Measurements from ENCODE around the gene TPX2.

TPX2 gene

DNA sequence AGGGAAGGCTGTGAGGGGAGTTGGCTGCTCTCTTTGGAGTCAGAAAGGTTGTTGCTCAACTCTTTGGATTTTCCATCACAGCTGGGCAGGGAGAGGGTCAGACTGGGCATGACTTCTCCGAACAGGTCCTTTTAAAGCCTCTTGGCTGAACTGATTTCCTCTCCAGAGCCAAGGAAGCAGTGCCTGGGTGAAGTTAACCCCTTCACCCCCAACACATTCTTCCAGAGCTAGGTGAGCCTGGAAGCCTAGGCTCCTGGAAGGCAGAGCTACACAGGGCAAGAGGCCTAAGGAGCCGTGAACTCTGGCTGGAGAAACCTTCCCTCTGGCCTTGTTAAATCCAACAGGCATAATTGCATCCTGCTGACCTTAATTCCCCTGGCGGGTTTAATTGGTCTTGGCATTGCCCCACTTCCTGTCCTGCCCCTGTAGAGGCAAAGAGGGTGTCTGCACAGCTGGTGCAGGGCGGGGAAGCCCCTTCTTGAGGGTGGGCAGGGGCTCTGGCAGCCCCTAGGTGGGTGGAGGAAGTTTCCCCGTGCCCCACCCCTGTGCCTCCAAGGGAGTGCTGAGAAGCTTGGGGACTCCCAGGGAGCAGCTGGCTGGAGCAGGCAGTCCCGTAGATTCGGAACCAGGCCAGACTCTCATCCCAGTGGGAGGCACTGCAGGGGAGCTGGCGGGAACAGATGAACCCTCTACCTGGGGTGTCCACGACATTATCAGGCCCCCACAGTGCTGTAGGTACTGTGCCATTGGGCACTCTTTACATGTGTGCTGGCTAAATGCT, 76.5 kb downstream of the TPX2 start:
- Histone ChIP-seq H3K27ac (ENCODE audit: insufficient read depth, low read depth, low read length, poor library complexity, severe bottlenecking) (no peak overlapping the region), H3K36me3 (ENCODE audit: control insufficient read depth, insufficient read depth, low read length) (no peaks in the 10 kb centered on the region), H3K4me3 (ENCODE audit: insufficient read depth, low read depth, low read length) (no peak overlapping the region), H3K9me3 (ENCODE audit: control insufficient read depth, low read length) (no peaks in the 10 kb centered on the region), H3K4me1 (ENCODE audit: control insufficient read depth, insufficient read depth, low read length) (peaks cover 10% of the 10 kb centered on the region), H3K27me3 (ENCODE audit: control insufficient read depth, insufficient read depth, low read length, poor library complexity, severe bottlenecking) (no peaks in the 10 kb centered on the region)
- 67 to 68% methylated on average over 9 of the region's 9 CpGs for WGBS, 2 experiments

DNA sequence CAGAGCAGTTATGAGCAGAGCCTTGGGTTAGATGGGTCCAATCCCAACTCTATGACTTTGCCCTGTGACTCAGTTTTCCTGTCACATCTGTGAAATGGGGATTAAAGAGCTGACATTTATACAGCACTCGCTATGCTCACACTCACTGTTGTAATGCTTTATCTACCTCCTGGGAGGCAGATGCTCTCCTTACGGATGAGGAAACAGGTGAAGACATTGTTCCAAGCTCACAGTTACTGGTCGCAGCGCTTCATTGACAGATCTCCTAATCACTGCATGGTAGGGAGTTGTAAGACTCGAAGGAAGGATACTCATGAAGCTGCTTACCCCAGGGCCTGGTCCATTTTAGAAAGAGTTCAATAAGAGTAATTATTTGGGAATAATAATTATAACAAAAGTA, 77.1 kb downstream of the TPX2 start:
- peaks cover 10% of the 10 kb centered on the region for H3K4me1 ChIP-seq (ENCODE audit: control insufficient read depth, insufficient read depth, low read length)
- H3K36me3 ChIP-seq (ENCODE audit: control insufficient read depth, insufficient read depth, low read length), result no peaks in the 10 kb centered on the region
- no peak overlapping the region for H3K4me3 ChIP-seq (ENCODE audit: insufficient read depth, low read depth, low read length)
- WGBS, 2 experiments, result 90 to 94% methylated on average over 5 of the region's 5 CpGs
- no peaks in the 10 kb centered on the region for H3K27me3 ChIP-seq (ENCODE audit: control insufficient read depth, insufficient read depth, low read length, poor library complexity, severe bottlenecking)
- H3K27ac ChIP-seq (ENCODE audit: insufficient read depth, low read depth, low read length, poor library complexity, severe bottlenecking), result no peak overlapping the region
- H3K9me3 ChIP-seq (ENCODE audit: control insufficient read depth, low read length), result no peaks in the 10 kb centered on the region

DNA sequence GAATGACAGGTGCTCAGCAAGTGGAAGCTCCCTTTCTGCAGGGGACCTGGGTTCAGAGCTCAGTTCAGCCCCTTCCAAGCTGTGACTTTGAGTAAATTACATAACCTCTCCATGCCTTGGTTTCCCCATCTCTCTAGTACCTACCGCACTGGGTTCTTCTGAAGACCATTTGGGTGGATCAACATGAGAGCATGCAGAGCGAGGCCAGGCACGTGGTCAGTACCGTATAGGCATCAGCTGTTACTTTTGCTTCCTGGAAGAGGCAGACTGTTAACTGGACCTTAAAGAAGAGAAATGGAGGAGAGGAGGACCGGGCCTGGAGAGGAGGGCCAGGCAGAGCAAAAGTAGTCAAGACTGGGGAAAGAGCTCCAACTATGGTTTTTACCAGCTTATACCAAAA, 78.4 kb downstream of the TPX2 start:
- Histone ChIP-seq H3K27ac (ENCODE audit: insufficient read depth, low read depth, low read length, poor library complexity, severe bottlenecking) (no peak overlapping the region), H3K9me3 (ENCODE audit: control insufficient read depth, low read length) (no peaks in the 10 kb centered on the region), H3K27me3 (ENCODE audit: control insufficient read depth, insufficient read depth, low read length, poor library complexity, severe bottlenecking) (no peaks in the 10 kb centered on the region), H3K4me3 (ENCODE audit: insufficient read depth, low read depth, low read length) (no peak overlapping the region), H3K4me1 (ENCODE audit: control insufficient read depth, insufficient read depth, low read length) (peaks cover 10% of the 10 kb centered on the region), H3K36me3 (ENCODE audit: control insufficient read depth, insufficient read depth, low read length) (no peaks in the 10 kb centered on the region)
- WGBS, 2 experiments, result 89 to 93% methylated on average over 5 of the region's 5 CpGs

DNA sequence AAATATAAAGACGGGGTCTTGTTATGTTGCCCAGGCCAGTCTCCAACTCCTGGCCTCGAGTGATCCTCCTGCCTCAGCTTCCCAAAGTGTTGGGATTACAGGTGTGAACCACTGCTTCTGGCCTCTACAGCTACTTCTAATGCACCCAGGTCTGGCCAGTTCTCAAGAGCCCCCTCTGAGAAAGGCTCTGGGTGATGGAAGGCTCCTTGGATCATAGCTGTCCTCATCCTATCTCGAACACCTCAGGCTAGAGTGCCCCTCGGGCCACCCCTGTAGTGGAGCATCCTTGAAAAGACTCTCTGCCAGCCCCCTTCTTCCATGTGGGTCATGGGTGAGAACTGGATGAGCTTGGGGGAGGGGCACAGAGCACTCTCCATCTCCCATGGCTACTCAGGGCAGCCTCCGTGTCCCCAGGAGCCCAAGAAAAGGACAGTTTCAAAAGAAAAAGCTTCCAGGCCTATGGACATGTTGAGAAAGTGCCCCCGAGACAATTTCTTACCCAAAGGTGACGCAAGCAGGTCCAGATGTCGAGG, 79.4 kb downstream of the TPX2 start:
- no peaks in the 10 kb centered on the region for H3K9me3 ChIP-seq (ENCODE audit: control insufficient read depth, low read length)
- H3K4me3 ChIP-seq (ENCODE audit: insufficient read depth, low read depth, low read length), result no peak overlapping the region
- no peaks in the 10 kb centered on the region for H3K27me3 ChIP-seq (ENCODE audit: control insufficient read depth, insufficient read depth, low read length, poor library complexity, severe bottlenecking)
- WGBS, 2 experiments, result 89 to 92% methylated on average over 8 of the region's 8 CpGs
- peaks cover 15% of the 10 kb centered on the region for H3K4me1 ChIP-seq (ENCODE audit: control insufficient read depth, insufficient read depth, low read length)
- no peaks in the 10 kb centered on the region for H3K36me3 ChIP-seq (ENCODE audit: control insufficient read depth, insufficient read depth, low read length)
- no peak overlapping the region for H3K27ac ChIP-seq (ENCODE audit: insufficient read depth, low read depth, low read length, poor library complexity, severe bottlenecking)

DNA sequence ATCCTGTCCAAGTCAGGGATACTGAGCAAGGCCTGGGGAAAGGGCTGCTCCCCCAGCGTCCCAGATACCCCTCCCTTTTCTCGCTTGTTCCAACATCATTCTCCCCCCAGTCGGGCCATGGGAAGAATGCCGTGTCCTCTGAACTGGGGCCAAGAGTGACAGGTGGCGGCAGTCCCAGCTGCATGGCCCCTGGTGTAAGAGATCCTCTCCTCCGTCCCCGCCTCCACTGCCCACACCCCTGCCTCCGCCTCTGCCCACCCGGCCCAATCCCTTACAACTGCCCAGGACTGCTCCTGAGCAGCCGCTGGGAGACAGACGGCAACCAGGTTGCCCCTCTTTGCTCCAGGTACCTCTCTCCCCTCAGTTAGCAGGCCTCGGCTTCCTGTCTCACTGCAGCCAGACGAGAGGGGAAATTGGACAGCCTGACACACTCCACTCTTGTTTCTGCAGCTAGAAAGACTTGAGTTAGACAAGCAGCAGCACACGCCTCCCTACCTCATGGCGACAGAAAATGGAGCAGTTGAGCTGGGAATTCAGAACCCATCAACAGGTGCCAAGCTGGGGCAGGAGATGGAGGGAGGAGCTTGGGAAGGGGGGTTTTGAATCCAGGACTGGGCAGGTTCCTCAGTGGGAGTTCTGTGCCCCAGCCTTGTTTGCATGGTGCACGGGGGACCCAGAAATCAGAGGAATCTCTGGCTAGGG, 80.1 kb downstream of the TPX2 start, which contains the start of gene MYLK2:
MYLK2 (plus strand) TSS at position 274 of the 702 bp plus-strand sequence; CDS start at position 499, 225 bp downstream.
- 78 to 80% methylated on average over 16 of the region's 16 CpGs for WGBS, 2 experiments
- H3K4me1 ChIP-seq (ENCODE audit: control insufficient read depth, insufficient read depth, low read length), result peaks cover 16% of the 10 kb centered on the region
- H3K27me3 ChIP-seq (ENCODE audit: control insufficient read depth, insufficient read depth, low read length, poor library complexity, severe bottlenecking), result no peaks in the 10 kb centered on the region
- no peaks in the 10 kb centered on the region for H3K36me3 ChIP-seq (ENCODE audit: control insufficient read depth, insufficient read depth, low read length)
- no peak within 1 kb of the TSS for H3K27ac ChIP-seq (ENCODE audit: insufficient read depth, low read depth, low read length, poor library complexity, severe bottlenecking)
- H3K9me3 ChIP-seq (ENCODE audit: control insufficient read depth, low read length), result no peaks in the 10 kb centered on the region
- no peak within 1 kb of the TSS for H3K4me3 ChIP-seq (ENCODE audit: insufficient read depth, low read depth, low read length)

DNA sequence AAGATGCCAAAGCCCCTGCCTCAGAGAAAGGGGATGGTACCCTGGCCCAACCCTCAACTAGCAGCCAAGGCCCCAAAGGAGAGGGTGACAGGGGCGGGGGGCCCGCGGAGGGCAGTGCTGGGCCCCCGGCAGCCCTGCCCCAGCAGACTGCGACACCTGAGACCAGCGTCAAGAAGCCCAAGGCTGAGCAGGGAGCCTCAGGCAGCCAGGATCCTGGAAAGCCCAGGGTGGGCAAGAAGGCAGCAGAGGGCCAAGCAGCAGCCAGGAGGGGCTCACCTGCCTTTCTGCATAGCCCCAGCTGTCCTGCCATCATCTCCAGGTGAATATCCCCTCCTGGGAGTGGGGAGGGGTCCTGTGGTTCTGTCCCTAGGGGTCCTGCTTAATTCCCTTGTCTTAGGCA, 81.1 kb downstream of the TPX2 start:
- H3K36me3 ChIP-seq (ENCODE audit: control insufficient read depth, insufficient read depth, low read length), result no peaks in the 10 kb centered on the region
- H3K27ac ChIP-seq (ENCODE audit: insufficient read depth, low read depth, low read length, poor library complexity, severe bottlenecking), result no peak overlapping the region
- no peaks in the 10 kb centered on the region for H3K9me3 ChIP-seq (ENCODE audit: control insufficient read depth, low read length)
- 82 to 83% methylated on average over 6 of the region's 6 CpGs for whole genome bisulfite sequencing, 2 experiments
- H3K4me1 ChIP-seq (ENCODE audit: control insufficient read depth, insufficient read depth, low read length), result peaks cover 16% of the 10 kb centered on the region
- no peaks in the 10 kb centered on the region for H3K27me3 ChIP-seq (ENCODE audit: control insufficient read depth, insufficient read depth, low read length, poor library complexity, severe bottlenecking)
- no peak overlapping the region for H3K4me3 ChIP-seq (ENCODE audit: insufficient read depth, low read depth, low read length)

DNA sequence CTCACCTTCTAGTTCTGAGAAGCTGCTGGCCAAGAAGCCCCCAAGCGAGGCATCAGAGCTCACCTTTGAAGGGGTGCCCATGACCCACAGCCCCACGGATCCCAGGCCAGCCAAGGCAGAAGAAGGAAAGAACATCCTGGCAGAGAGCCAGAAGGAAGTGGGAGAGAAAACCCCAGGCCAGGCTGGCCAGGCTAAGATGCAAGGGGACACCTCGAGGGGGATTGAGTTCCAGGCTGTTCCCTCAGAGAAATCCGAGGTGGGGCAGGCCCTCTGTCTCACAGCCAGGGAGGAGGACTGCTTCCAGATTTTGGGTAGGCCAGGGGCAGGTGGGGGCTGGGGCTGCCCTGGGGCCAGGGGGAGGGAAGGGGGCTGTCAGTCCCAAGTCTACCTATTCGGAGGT, 82.3 kb downstream of the TPX2 start:
- Histone ChIP-seq H3K4me1 (ENCODE audit: control insufficient read depth, insufficient read depth, low read length) (peaks cover 12% of the 10 kb centered on the region), H3K9me3 (ENCODE audit: control insufficient read depth, low read length) (no peaks in the 10 kb centered on the region), H3K4me3 (ENCODE audit: insufficient read depth, low read depth, low read length) (no peak overlapping the region), H3K27ac (ENCODE audit: insufficient read depth, low read depth, low read length, poor library complexity, severe bottlenecking) (no peak overlapping the region), H3K36me3 (ENCODE audit: control insufficient read depth, insufficient read depth, low read length) (no peaks in the 10 kb centered on the region), H3K27me3 (ENCODE audit: control insufficient read depth, insufficient read depth, low read length, poor library complexity, severe bottlenecking) (no peaks in the 10 kb centered on the region)
- 81 to 82% methylated on average over 5 of the region's 5 CpGs for WGBS, 2 experiments

DNA sequence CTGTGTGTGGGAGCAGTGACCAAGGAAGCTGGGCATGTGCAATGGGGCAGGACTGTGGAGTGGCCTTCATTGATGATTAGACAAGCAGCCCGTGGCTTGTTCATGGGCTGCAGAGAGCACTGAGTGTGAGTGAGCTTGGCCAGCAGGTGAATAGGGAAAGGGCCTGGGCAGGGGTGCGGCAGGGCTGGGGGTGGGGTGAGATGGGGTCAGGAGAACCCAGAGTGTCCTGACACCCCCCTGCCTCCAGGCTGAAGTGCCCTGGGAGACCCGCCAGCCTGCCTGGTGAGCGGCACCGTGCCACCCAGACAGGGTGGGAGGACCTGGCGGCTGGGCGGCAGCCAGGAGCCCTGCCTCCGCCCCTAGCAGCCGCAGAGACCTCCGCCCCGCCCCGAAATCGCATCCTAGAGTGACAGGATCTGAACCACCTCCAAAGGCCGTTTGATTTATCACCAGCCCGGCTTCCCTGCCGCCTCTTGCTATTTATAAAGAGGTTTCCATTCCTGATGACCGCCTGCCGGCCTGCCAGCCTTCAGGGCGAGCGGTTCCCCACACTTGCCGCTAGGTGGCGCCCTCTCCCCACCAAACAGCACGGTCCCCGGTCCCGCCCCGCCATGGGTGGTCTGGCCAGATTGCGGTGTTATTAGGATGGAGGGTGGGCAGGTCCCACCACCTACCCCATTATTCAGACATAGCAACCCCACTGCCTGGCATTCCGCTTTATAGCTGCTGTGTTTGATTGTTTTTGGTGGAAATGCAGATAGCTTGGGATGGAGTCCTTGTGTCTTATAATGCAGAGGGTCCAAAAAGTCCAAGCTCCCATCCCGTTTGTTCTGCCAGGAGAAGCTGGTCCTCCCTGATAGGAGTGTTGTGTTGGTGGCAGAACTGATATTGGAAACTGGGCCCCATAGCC, 83.6 kb downstream of the TPX2 start:
- Histone ChIP-seq H3K36me3 (ENCODE audit: control insufficient read depth, insufficient read depth, low read length) (no peaks in the 10 kb centered on the region), H3K27me3 (ENCODE audit: control insufficient read depth, insufficient read depth, low read length, poor library complexity, severe bottlenecking) (no peaks in the 10 kb centered on the region), H3K9me3 (ENCODE audit: control insufficient read depth, low read length) (no peaks in the 10 kb centered on the region)

DNA sequence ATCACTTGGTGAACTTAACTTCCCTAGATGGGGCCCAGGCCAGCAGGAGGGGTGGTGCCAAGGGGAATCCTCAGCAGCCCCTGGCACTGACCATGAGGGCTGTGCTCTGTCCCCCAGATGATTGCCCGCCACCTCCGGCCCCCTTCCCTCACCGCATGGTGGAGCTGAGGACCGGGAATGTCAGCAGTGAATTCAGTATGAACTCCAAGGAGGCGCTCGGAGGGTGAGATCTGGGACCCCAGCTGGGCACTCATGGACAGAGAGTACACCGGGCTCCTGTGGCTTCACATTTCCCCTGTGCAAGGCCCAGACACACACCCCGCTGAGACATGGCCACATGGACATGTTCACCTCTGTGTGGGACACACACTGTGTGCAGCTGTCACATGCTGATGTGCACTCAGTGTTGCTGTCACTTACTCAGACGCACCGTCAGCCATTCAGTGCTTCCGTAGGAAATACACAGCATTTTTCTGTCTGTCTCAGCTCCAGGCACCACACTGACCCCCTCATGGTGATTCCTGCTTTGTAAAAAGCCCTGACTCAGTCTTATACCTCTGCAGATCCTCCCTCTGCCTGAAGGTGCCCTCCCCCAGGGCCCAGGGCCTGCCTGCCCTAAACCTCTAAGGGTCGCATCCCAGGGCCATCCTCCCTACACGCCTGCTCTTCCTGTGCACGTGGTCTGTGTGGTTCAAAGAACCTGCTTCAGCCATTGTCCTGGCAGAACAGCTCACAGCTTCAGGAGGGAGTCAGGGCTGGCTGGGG, 84.5 kb downstream of the TPX2 start:
- Histone ChIP-seq H3K9me3 (ENCODE audit: control insufficient read depth, low read length) (no peaks in the 10 kb centered on the region), H3K36me3 (ENCODE audit: control insufficient read depth, insufficient read depth, low read length) (no peaks in the 10 kb centered on the region), H3K4me1 (ENCODE audit: control insufficient read depth, insufficient read depth, low read length) (peaks cover 10% of the 10 kb centered on the region), H3K4me3 (ENCODE audit: insufficient read depth, low read depth, low read length) (no peak overlapping the region), H3K27ac (ENCODE audit: insufficient read depth, low read depth, low read length, poor library complexity, severe bottlenecking) (no peak overlapping the region), H3K27me3 (ENCODE audit: control insufficient read depth, insufficient read depth, low read length, poor library complexity, severe bottlenecking) (no peaks in the 10 kb centered on the region)
- WGBS, 2 experiments, result 81 to 85% methylated on average over 14 of the region's 14 CpGs

More for the DNA sequence above, 83.6 kb downstream of the TPX2 start:
- no peak overlapping the region for H3K4me3 ChIP-seq (ENCODE audit: insufficient read depth, low read depth, low read length)
- peaks cover 12% of the 10 kb centered on the region for H3K4me1 ChIP-seq (ENCODE audit: control insufficient read depth, insufficient read depth, low read length)
- WGBS, 2 experiments, result 20 to 22% methylated on average over 24 to 28 of the region's 29 CpGs
- H3K27ac ChIP-seq (ENCODE audit: insufficient read depth, low read depth, low read length, poor library complexity, severe bottlenecking), result no peak overlapping the region
